ENCODE data around the gene EXOC3L4. TPM values are rescaled to one million over a fixed set of nuclear protein-coding genes. Genes with fewer than 3 reads are reported as not detected.

The EXOC3L4 gene
- total and polyA plus RNA-seq, 2 donors from 2014 or later = 11.6 to 15.6 TPM

DNA sequence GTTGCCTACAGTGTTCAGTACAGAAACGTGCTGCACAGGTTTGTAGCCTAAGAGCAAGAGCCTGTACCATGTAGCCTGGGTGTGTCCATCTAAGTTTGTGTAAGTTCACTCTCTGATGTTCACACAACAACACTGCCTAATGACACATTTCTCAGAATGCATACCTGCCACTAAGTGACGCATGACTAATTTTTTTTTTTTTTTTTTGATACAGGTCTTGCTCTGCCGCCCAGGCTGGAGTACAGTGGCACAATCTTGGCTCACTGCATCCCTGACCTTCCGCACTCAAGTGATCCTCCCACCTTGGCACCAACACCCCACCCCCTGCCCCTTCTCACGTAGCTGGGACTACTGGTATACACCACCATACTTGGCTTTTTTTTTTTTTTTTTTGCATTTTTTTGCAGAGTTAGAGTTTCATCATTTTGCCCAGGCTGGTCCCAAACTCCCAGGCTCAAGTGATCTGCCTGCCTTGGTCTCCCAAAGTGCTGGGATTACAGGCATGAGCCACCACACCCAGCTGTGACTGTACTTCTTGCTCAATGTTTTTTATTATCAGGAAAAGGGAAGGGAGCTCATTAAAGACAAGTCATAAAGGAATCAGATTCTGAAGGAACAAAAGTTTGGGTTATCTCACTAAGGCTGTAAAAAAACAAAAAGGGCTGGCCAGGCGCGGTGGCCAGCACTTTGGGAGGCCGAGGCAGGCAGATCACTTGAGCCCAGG is 27.1 kb upstream of the EXOC3L4 start:
- peak in 4 of 5 donors; percentile 49 to 88 (median 58) for DNase-seq
- Histone ChIP-seq H3K4me1 (ENCODE audit: control insufficient read depth in 2 of 3, insufficient read depth in 2 of 3, low read depth in 1 of 3, low read length in 3 of 3) (peaks cover 0 to 19% (median 13%) of the 10 kb centered on the region in 3 donors), H3K27me3 (ENCODE audit: control insufficient read depth, insufficient read depth, low read length) (no peaks in the 10 kb centered on the region), H3K36me3 (ENCODE audit: control insufficient read depth in 2 of 3, insufficient read depth in 3 of 3, low read length in 3 of 3) (no peaks in the 10 kb centered on the region), H3K9ac (ENCODE audit: low read length in 3 of 3) (no peak overlapping the region), H3K9me3 (ENCODE audit: control insufficient read depth in 2 of 3, insufficient read depth in 1 of 3, low read length in 3 of 3) (no peaks in the 10 kb centered on the region), H3K4me3 (ENCODE audit: low read length in 3 of 3) (no peak overlapping the region), H3K27ac (ENCODE audit: low read depth in 2 of 2, low read length in 2 of 2) (peak overlapping the region; percentile 26 to 61)
- TF ChIP-seq, protein P1, sequence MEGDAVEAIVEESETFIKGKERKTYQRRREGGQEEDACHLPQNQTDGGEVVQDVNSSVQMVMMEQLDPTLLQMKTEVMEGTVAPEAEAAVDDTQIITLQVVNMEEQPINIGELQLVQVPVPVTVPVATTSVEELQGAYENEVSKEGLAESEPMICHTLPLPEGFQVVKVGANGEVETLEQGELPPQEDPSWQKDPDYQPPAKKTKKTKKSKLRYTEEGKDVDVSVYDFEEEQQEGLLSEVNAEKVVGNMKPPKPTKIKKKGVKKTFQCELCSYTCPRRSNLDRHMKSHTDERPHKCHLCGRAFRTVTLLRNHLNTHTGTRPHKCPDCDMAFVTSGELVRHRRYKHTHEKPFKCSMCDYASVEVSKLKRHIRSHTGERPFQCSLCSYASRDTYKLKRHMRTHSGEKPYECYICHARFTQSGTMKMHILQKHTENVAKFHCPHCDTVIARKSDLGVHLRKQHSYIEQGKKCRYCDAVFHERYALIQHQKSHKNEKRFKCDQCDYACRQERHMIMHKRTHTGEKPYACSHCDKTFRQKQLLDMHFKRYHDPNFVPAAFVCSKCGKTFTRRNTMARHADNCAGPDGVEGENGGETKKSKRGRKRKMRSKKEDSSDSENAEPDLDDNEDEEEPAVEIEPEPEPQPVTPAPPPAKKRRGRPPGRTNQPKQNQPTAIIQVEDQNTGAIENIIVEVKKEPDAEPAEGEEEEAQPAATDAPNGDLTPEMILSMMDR (IDR thresholded peaks at IDR 0.05; ENCODE audit: borderline replicate concordance, extremely low read depth, insufficient read depth) = no peak
- intact Hi-C loops (cut with DNase I) = no loop called here
- FAIRE-seq = peak; percentile 13

DNA sequence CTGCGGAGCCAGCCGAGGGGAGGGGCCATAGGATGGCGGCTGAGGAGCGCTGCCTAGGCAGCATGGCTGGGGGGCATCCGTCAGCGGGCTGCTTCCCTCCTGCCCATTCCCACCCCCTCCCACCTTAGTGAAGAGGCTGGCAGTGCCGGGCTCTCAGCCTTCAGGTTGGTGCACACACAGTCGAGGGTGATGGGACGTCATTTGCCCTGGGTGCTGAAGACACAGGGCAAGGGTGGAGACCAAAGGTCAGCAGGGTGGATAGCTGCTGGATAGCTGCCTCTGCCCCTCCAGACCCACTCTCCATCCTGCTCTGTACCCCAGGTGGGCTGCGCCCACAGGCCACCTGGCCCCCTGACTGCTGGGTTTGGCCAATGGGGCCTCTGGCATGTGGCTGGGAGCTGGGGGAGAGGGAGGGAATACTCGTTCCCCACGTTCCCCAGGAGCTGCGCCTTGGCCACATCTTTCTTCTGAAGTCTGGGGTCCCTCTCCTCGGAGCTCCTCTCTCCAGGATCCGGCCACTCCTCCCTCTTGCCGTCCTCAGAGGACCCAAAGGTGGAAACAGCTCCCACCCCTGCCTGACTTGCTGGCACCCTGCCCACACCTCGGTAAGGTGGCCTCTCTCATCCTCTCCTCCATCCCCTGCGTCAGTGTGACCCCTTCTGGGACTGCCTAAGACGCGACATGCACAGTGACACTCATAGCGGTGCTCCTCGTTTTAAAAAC is 26.0 kb upstream of the EXOC3L4 start:
- FAIRE-seq = no peak
- Histone ChIP-seq H3K9me3 (ENCODE audit: control insufficient read depth in 2 of 3, insufficient read depth in 1 of 3, low read length in 3 of 3) (no peaks in the 10 kb centered on the region), H3K36me3 (ENCODE audit: control insufficient read depth in 2 of 3, insufficient read depth in 3 of 3, low read length in 3 of 3) (no peaks in the 10 kb centered on the region), H3K27me3 (ENCODE audit: control insufficient read depth, insufficient read depth, low read length) (no peaks in the 10 kb centered on the region), H3K4me3 (ENCODE audit: low read length in 3 of 3) (no peak overlapping the region), H3K4me1 (ENCODE audit: control insufficient read depth in 2 of 3, insufficient read depth in 2 of 3, low read depth in 1 of 3, low read length in 3 of 3) (peaks cover 0 to 25% (median 13%) of the 10 kb centered on the region in 3 donors), H3K27ac (ENCODE audit: low read depth in 2 of 2, low read length in 2 of 2) (no peak overlapping the region), H3K9ac (ENCODE audit: low read length in 3 of 3) (no peak overlapping the region)
- DNase-seq = peak in 2 of 5 donors; percentile 50 to 68
- TF ChIP-seq, protein P1 (IDR thresholded peaks at IDR 0.05; ENCODE audit: borderline replicate concordance, extremely low read depth, insufficient read depth) = no peak
- intact Hi-C loops (cut with DNase I) = no loop called here

DNA sequence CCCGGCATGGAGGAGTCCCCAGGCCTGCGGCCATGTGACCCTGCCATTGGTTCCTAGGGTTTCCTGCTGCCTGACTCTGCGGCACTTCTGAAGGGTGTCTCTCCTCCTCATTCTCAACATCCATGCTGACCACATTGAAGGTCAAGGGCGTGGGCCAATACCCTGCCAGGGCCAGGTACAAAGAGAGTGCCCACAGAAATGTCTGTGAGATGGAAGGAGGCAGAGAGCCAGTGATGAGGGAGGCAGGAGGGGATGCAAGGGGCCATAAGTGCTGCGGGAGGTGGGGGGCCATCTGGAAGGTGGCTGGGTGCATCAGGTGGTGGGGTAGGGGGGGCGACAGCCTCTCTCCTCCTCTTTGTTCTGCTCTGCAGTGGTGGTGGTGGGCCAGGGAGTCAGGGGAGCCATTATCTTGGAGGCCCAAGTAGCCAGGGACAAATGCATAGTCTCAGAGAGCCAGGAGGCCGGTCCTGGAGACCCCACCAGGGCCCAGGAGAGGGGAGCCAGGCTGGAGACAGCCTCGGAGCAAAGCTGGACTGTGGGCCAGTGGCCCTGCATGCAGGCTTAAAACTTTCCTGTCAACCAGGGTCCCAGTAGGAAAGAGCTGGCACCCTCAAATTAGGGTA is 24.2 kb upstream of the EXOC3L4 start:
- Histone ChIP-seq H3K9me3 (ENCODE audit: control insufficient read depth in 2 of 3, insufficient read depth in 1 of 3, low read length in 3 of 3) (no peaks in the 10 kb centered on the region), H3K9ac (ENCODE audit: low read length in 3 of 3) (no peak overlapping the region), H3K36me3 (ENCODE audit: control insufficient read depth in 2 of 3, insufficient read depth in 3 of 3, low read length in 3 of 3) (no peaks in the 10 kb centered on the region), H3K27me3 (ENCODE audit: control insufficient read depth, insufficient read depth, low read length) (no peaks in the 10 kb centered on the region), H3K4me1 (ENCODE audit: control insufficient read depth in 2 of 3, insufficient read depth in 2 of 3, low read depth in 1 of 3, low read length in 3 of 3) (peaks cover 0 to 34% (median 24%) of the 10 kb centered on the region in 3 donors), H3K27ac (ENCODE audit: low read depth in 2 of 2, low read length in 2 of 2) (no peak overlapping the region), H3K4me3 (ENCODE audit: low read length in 3 of 3) (no peak overlapping the region)
- FAIRE-seq (no peak), DNase-seq (peak in 1 of 5 donors; percentile 62)
- intact Hi-C loops (cut with DNase I) = no loop called here
- TF ChIP-seq, protein P1 (IDR thresholded peaks at IDR 0.05; ENCODE audit: borderline replicate concordance, extremely low read depth, insufficient read depth) = no peak
